ENCODE measurements around the gene CACNG3. TPM values are rescaled to one million over a fixed set of nuclear protein-coding genes. Genes with fewer than 3 reads are reported as not detected.

Gene CACNG3
- total RNA-seq, result 4.6 TPM

DNA sequence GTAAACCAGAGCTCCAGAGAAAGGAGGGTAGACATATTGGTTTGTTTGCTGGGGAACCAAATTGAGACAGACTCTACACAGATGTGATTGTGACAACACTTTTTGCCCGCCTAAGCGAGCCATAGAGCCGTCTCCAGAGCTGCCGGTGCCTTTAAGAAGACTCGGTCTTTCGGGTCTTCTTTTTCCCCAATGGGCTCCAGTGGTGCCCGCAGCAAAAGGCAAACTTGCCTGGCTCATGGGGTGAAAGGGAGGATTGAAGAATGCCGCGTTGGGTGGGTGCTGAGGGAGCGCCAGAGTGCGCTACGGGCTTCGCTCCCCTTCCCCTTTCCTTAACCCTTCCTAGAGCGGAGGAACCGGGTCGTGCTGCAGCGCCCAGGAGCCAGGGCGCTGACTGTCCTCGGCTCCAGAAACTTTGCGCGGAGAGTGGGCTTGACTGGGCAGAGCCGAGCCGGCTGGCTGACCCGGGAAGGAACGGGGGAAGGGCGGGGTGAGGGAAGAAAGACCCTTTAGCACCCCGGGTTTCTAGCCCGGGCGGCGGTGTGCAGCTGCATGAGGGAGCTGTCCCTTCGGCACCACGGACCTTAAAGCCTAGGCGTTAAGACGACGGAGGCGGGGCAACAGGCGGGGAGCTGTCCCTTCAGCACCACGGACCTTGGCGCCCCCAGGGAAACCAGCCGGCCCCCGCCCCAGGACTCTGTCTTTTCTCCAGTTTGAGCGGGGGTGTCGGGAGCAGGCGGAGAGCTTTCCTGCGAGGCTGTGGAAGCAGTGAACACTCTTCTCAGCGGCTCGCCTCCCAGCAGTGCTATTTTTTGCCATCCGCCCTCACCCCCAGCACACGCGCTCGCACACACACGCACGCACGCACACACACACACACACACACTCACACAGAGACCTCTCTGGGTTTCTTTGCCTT is at the start of gene CACNG3:
Gene CACNG3 (plus strand): TSS at position 880 of the 916 bp plus-strand sequence. CDS start 420 bp downstream, outside the sequence.

